Sigmoid colon (tissue), 4 donors: ENCODE results near the gene AKT1S1.

ENCODE experiments used
- POLR2AphosphoS5 ChIP-seq, 4 donors: sonication (generic); formaldehyde crosslinking; IDR thresholded peaks; one replicate each; pipeline ENCODE4 v1.6.1; 2017; ENCODE audit warnings: antibody characterized with exemption in 4 of 4
- TF ChIP-seq, protein P1 (sequence below), 4 experiments: fragments of 450-650 bp in 3 of 4; fragments of 200-600 bp in 1 of 4; IDR thresholded peaks; one replicate each; pipeline ENCODE4 v1.5.1; 2016 to 2019; ENCODE audit warnings: antibody characterized with exemption in 4 of 4, mild to moderate bottlenecking in 3 of 4, moderate library complexity in 2 of 4

DNA sequence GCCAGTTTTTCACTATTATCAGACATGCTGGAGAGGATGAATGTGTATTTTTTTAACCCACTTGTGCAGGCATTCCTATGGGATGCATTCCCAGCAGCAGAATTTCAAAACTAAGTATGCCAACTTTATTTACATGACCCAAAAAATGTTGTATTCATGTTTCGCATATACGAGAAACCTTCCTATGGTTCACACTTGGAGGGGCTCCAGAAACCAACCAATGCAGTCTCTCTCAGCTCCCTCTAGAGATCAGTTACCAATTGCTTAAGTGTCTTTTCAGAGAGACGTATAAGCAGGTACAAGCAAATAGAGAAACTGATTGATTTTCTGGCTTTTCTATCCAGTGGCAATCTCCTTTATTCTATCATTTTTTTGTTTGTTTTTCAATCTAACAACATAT is 31.7 kb downstream of the AKT1S1 start:
- TF ChIP-seq, protein P1, sequence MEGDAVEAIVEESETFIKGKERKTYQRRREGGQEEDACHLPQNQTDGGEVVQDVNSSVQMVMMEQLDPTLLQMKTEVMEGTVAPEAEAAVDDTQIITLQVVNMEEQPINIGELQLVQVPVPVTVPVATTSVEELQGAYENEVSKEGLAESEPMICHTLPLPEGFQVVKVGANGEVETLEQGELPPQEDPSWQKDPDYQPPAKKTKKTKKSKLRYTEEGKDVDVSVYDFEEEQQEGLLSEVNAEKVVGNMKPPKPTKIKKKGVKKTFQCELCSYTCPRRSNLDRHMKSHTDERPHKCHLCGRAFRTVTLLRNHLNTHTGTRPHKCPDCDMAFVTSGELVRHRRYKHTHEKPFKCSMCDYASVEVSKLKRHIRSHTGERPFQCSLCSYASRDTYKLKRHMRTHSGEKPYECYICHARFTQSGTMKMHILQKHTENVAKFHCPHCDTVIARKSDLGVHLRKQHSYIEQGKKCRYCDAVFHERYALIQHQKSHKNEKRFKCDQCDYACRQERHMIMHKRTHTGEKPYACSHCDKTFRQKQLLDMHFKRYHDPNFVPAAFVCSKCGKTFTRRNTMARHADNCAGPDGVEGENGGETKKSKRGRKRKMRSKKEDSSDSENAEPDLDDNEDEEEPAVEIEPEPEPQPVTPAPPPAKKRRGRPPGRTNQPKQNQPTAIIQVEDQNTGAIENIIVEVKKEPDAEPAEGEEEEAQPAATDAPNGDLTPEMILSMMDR (IDR thresholded peaks at IDR 0.05) = no peak
- no peak for TF ChIP-seq POLR2AphosphoS5 (IDR thresholded peaks at IDR 0.05)
